Measurements from ENCODE around the gene DAGLA. TPM values are rescaled to one million over a fixed set of nuclear protein-coding genes. Genes with fewer than 3 reads are reported as not detected.

DAGLA gene
- total RNA-seq, 1 donor from 2014 or later: 8.7 TPM

- Mint-ChIP-seq H3K36me3 (ENCODE audit: insufficient read depth) (peaks cover 8% of the 10 kb centered on the region), H3K4me1 (ENCODE audit: low read depth) (peaks cover 3% of the 10 kb centered on the region), H3K27me3 (no peaks in the 10 kb centered on the region), H3K4me3 (ENCODE audit: low read depth) (no peak overlapping the region), H3K9me3 (ENCODE audit: low read depth) (no peaks in the 10 kb centered on the region), H3K27ac (no peak overlapping the region)
- TF ChIP-seq CTCF (IDR thresholded peaks at IDR 0.05; ENCODE audit: unreplicated experiment): no peak
- DNase-seq (ENCODE audit: low spot score, unreplicated experiment): no peak
Observed at GRCh38 chr11:61775606-61776554, 95.7 kb downstream of the DAGLA start.

- Mint-ChIP-seq H3K4me1 (ENCODE audit: low read depth) (no peaks in the 10 kb centered on the region), H3K4me3 (ENCODE audit: low read depth) (no peak overlapping the region), H3K36me3 (ENCODE audit: insufficient read depth) (peaks cover 8% of the 10 kb centered on the region), H3K9me3 (ENCODE audit: low read depth) (no peaks in the 10 kb centered on the region), H3K27ac (peak overlapping the region; percentile 56), H3K27me3 (no peaks in the 10 kb centered on the region)
- DNase-seq (ENCODE audit: low spot score, unreplicated experiment): no peak
- TF ChIP-seq CTCF (IDR thresholded peaks at IDR 0.05; ENCODE audit: unreplicated experiment): peak; percentile 61
Observed at GRCh38 chr11:61776561-61777075, 96.4 kb downstream of the DAGLA start.

- Mint-ChIP-seq H3K4me3 (ENCODE audit: low read depth) (no peak overlapping the region), H3K27ac (peak overlapping the region; percentile 84), H3K27me3 (no peaks in the 10 kb centered on the region), H3K36me3 (ENCODE audit: insufficient read depth) (peaks cover 11% of the 10 kb centered on the region), H3K9me3 (ENCODE audit: low read depth) (no peaks in the 10 kb centered on the region), H3K4me1 (ENCODE audit: low read depth) (no peaks in the 10 kb centered on the region)
- DNase-seq (ENCODE audit: low spot score, unreplicated experiment): no peak
- no peak for TF ChIP-seq CTCF (IDR thresholded peaks at IDR 0.05; ENCODE audit: unreplicated experiment)
Observed at GRCh38 chr11:61777234-61778090, 97.3 kb downstream of the DAGLA start.

GRCh38 chr11:61778357-61778886, 98.2 kb downstream of the DAGLA start:
- no peak for DNase-seq (ENCODE audit: low spot score, unreplicated experiment)
- H3K27me3 Mint-ChIP-seq: no peaks in the 10 kb centered on the region
- H3K9me3 Mint-ChIP-seq (ENCODE audit: low read depth): no peaks in the 10 kb centered on the region
- TF ChIP-seq CTCF (IDR thresholded peaks at IDR 0.05; ENCODE audit: unreplicated experiment): no peak
- no peaks in the 10 kb centered on the region for H3K4me1 Mint-ChIP-seq (ENCODE audit: low read depth)
- no peak overlapping the region for H3K4me3 Mint-ChIP-seq (ENCODE audit: low read depth)
- H3K27ac Mint-ChIP-seq: no peak overlapping the region
- H3K36me3 Mint-ChIP-seq (ENCODE audit: insufficient read depth): peaks cover 14% of the 10 kb centered on the region
